AG10803 (cell line): Measurements from ENCODE around the gene CCDC169.

ENCODE experiments used
- DNase-seq: peaks from one replicate; pipeline ENCODE4 v3.0.0; 2010; ENCODE audit warnings: low read depth
- H3K4me3 ChIP-seq: 2 replicates; pipeline ENCODE4 v1.5.1; 2011; ENCODE audit warnings: mild to moderate bottlenecking, low read length, control low read depth
- CTCF ChIP-seq: conservative IDR thresholded peaks from 2 replicates; pipeline ENCODE4 v1.5.1; 2011; ENCODE audit warnings: mild to moderate bottlenecking, low read length, control low read depth, inconsistent platforms

CCDC169 gene

GRCh38 chr13:36211567-36211966 is 86.0 kb downstream of the CCDC169 start:
- H3K4me3 ChIP-seq = no peak overlapping the region
- DNase-seq = no peak
- no peak for TF ChIP-seq CTCF

DNA sequence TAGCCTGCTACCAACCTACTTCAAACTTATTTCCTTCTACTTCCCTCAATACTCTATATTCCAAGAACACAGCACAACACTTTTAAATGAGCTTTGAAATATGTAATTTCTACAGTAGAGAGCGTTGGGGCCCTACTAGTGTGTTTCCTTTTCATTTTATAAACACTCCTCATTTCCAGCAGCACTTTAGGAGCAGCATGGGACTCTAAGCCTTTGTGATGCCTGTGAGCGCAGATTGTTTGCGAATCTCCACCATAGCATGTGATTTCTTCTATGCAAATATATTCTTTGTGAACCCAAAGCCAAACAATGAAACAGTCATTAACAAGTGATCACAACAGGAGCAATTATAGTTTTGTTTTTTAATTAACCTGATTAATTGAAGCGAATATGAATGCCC is 86.9 kb downstream of the CCDC169 start:
- no peak for TF ChIP-seq CTCF
- DNase-seq = no peak
- no peak overlapping the region for H3K4me3 ChIP-seq

DNA sequence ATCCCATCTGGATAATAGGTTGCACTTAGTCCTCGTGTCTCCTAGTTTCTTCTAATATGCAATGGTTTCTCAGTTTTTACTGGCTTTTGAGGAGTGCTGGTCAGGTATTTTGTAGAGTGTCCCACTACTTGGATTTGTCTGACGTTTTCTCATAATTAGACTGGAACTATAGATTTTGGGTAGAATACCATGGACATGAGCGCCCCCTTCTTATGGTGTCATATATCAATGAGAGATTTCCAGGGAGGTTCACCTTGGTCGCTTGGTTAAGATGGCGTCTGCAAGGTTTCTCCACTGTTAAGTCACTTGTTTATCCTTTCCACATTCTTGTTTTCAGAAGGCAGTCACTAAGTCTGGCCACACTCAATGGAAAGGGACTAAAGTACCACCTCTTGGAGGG is 89.9 kb downstream of the CCDC169 start:
- no peak for TF ChIP-seq CTCF
- no peak for DNase-seq
- H3K4me3 ChIP-seq = no peak overlapping the region

GRCh38 chr13:36193151-36193855 is 104.3 kb downstream of the CCDC169 start:
- H3K4me3 ChIP-seq = no peak overlapping the region
- no peak for TF ChIP-seq CTCF
- peak; percentile 15 for DNase-seq

DNA sequence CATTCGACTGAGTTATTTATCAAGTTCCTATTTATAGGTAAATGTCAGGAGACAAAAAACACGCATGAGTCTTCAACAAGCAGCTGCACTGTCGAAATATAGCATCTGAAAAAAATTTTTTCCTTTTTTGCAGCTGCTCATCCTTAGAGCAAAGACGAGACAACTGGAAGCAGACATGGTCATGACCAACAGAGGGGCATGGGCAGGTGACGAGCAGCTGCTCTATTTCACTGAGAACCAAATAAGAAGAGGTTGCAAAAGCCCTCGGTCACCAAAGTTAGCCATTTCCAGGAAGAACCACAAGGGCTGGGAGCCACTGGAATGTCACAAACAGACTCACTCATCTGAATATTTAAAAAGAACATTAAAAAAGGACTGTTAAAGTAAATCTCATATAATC is 105.4 kb downstream of the CCDC169 start:
- TF ChIP-seq CTCF = no peak
- H3K4me3 ChIP-seq = no peak overlapping the region
- peak; percentile 9 for DNase-seq

- TF ChIP-seq CTCF = no peak
- H3K4me3 ChIP-seq = no peak overlapping the region
- DNase-seq = no peak
Observed at GRCh38 chr13:36190771-36191170, 106.8 kb downstream of the CCDC169 start.

- no peak overlapping the region for H3K4me3 ChIP-seq
- DNase-seq = no peak
- TF ChIP-seq CTCF = no peak
Observed at GRCh38 chr13:36188441-36188840, 109.2 kb downstream of the CCDC169 start.
